Measurements from ENCODE around the gene OR2A12.
"Not testable (repeated sequence)": the region's sequence is repeated elsewhere in the genome, so short reads cannot be mapped to it uniquely, and the experiment has no call there.

The OR2A12 gene

GRCh38 chr7:144085978-144086377, at the start of gene OR2A12:
OR2A12 (plus strand) TSS chr7:144086278; CDS start chr7:144095108, 8,830 bp downstream.
- DNase-seq, result no peak

- no peak for DNase-seq
Measured at GRCh38 chr7:144036302-144036885, 49.7 kb upstream of the OR2A12 start.

GRCh38 chr7:144037414-144038035, 48.6 kb upstream of the OR2A12 start:
- no peak for DNase-seq

GRCh38 chr7:144038887-144039286, 47.2 kb upstream of the OR2A12 start:
- DNase-seq, result no peak

- no peak for DNase-seq
Measured at GRCh38 chr7:144048648-144049047, 37.4 kb upstream of the OR2A12 start, which contains the start of gene OR2A5. OR2A5 (plus strand) TSS chr7:144048948; CDS start chr7:144050402, 1,454 bp downstream.

- DNase-seq, result no peak
Measured at GRCh38 chr7:144049491-144049890, 36.6 kb upstream of the OR2A12 start.

GRCh38 chr7:144050093-144050492, 36.0 kb upstream of the OR2A12 start:
- DNase-seq, result no peak

- DNase-seq, result not testable (repeated sequence)
Measured at GRCh38 chr7:144050884-144051283, 35.2 kb upstream of the OR2A12 start.

- no peak for DNase-seq
Measured at GRCh38 chr7:144057954-144058353, 28.1 kb upstream of the OR2A12 start.

- no peak for DNase-seq
Measured at GRCh38 chr7:144063710-144064109, 22.4 kb upstream of the OR2A12 start.

GRCh38 chr7:144069511-144069910, 16.6 kb upstream of the OR2A12 start, which contains the start of gene OR2A25:
OR2A25 (plus strand) TSS chr7:144069811; CDS start chr7:144074220, 4,409 bp downstream.
- no peak for DNase-seq

- no peak for DNase-seq
Measured at GRCh38 chr7:144069953-144070352, 16.1 kb upstream of the OR2A12 start.

- no peak for DNase-seq
Measured at GRCh38 chr7:144074374-144074773, 11.7 kb upstream of the OR2A12 start.

GRCh38 chr7:144086730-144087129, 652 bp downstream of the OR2A12 start:
- no peak for DNase-seq

GRCh38 chr7:144087230-144087629, 1.2 kb downstream of the OR2A12 start:
- no peak for DNase-seq

- DNase-seq, result no peak
Measured at GRCh38 chr7:144090667-144091066, 4.6 kb downstream of the OR2A12 start.

GRCh38 chr7:144098776-144099175, 12.7 kb downstream of the OR2A12 start:
- no peak for DNase-seq

GRCh38 chr7:144100607-144101006, 14.5 kb downstream of the OR2A12 start:
- no peak for DNase-seq

GRCh38 chr7:144102041-144102440, 16.0 kb downstream of the OR2A12 start:
- no peak for DNase-seq

GRCh38 chr7:144105211-144105610, 19.1 kb downstream of the OR2A12 start:
- DNase-seq, result no peak

- no peak for DNase-seq
Measured at GRCh38 chr7:144109283-144109682, 23.2 kb downstream of the OR2A12 start, which contains the start of gene OR2A2. OR2A2 (plus strand) TSS chr7:144109583; CDS start chr7:144109583, 0 bp downstream.

- no peak for DNase-seq
Measured at GRCh38 chr7:144110272-144110671, 24.2 kb downstream of the OR2A12 start.

- no peak for DNase-seq
Measured at GRCh38 chr7:144113651-144114050, 27.6 kb downstream of the OR2A12 start.

- DNase-seq, result no peak
Measured at GRCh38 chr7:144118341-144118740, 32.3 kb downstream of the OR2A12 start.

- no peak for DNase-seq
Measured at GRCh38 chr7:144122876-144123275, 36.8 kb downstream of the OR2A12 start, which contains the start of gene OR2A14. OR2A14 (plus strand) TSS chr7:144123176; CDS start chr7:144129113, 5,937 bp downstream.
